ENCODE results near the gene HAPSTR1. TPM values are rescaled to one million over a fixed set of nuclear protein-coding genes. Genes with fewer than 3 reads are reported as not detected.

HAPSTR1 gene
- total and polyA plus RNA-seq, 2 of the 8 experiments (the other 6 are each of a cell fraction or from before 2014, with no cell fraction given): 11.9 to 66.1 TPM

DNA sequence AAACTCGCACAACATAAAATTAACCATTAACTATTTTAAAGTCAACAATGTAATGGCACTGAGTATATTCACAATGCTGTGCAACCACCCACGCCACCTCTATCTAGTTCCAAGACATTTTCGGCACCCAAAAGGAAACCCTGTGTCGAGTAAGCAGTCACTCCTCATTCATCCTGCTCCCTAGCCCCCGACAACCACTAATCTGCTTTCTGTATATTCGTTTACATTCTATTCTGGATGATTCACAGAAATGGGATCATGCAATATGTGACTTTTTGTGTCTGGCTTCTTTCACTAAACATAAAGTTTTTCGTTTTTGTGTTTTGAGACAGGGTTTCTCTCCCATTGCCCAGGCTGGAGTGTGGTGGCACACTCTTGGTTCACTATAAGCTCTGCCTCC, 42.2 kb upstream of the HAPSTR1 start (continued):
- TF ChIP-seq CHD1 (IDR thresholded peaks at IDR 0.05; ENCODE audit: low read depth, low read length): no peak

Measured in H1 (cell line).